Trophoblast cell (in vitro differentiated cells and primary cell): ENCODE data around the gene DRD2.

Experiments used
- DNase-seq, 2 donors: peaks; one replicate each; pipeline ENCODE4 v3.0.0-alpha.2; 2016
- H2AFZ ChIP-seq: 2 replicates; pipeline ENCODE4 v1.6.1; 2013; ENCODE audit warnings: low read length, moderate library complexity, mild to moderate bottlenecking; ENCODE audit not compliant: insufficient read depth, poor library complexity
- H2AK5ac ChIP-seq: 2 replicates; pipeline ENCODE4 v1.6.1; 2013; ENCODE audit warnings: mild to moderate bottlenecking, low read length
- H2BK120ac ChIP-seq: 2 replicates; pipeline ENCODE4 v1.6.1; 2013; ENCODE audit warnings: low read length, mild to moderate bottlenecking, moderate library complexity; ENCODE audit not compliant: insufficient read depth, poor library complexity
- H2BK12ac ChIP-seq: 2 replicates; pipeline ENCODE4 v1.6.1; 2013; ENCODE audit warnings: mild to moderate bottlenecking, low read length, moderate library complexity
- H2BK5ac ChIP-seq: 2 replicates; pipeline ENCODE4 v1.6.1; 2013; ENCODE audit warnings: low read length, low read depth, moderate library complexity, mild to moderate bottlenecking; ENCODE audit not compliant: poor library complexity
- H3K14ac ChIP-seq: 2 replicates; pipeline ENCODE4 v1.6.1; 2013; ENCODE audit warnings: mild to moderate bottlenecking, low read length
- H3K18ac ChIP-seq: 2 replicates; pipeline ENCODE4 v1.6.1; 2013; ENCODE audit warnings: mild to moderate bottlenecking, low read length
- H3K23ac ChIP-seq: 2 replicates; pipeline ENCODE4 v1.6.1; 2013; ENCODE audit warnings: low read length
- H3K27ac ChIP-seq: 2 replicates; pipeline ENCODE4 v1.5.1; 2013; ENCODE audit warnings: low read depth, mild to moderate bottlenecking, inconsistent platforms, low read length, moderate library complexity
- H3K27me3 ChIP-seq: 2 replicates; pipeline ENCODE4 v1.6.1; 2013; ENCODE audit warnings: inconsistent platforms, mild to moderate bottlenecking, low read length, moderate library complexity; ENCODE audit not compliant: insufficient read depth
- H3K36me3 ChIP-seq, 2 experiments: 1 replicate in 1 of 2; 2 replicates in 1 of 2; pipeline ENCODE4 v1.6.1; 2013; ENCODE audit warnings: low read length in 2 of 2, mild to moderate bottlenecking in 2 of 2, moderate library complexity in 1 of 2; ENCODE audit not compliant: insufficient read depth in 2 of 2, control insufficient read depth in 1 of 2
- H3K4ac ChIP-seq: 2 replicates; pipeline ENCODE4 v1.6.1; 2013; ENCODE audit warnings: low read depth, mild to moderate bottlenecking, low read length, moderate library complexity
- H3K4me1 ChIP-seq, 2 experiments: 1 replicate in 1 of 2; 2 replicates in 1 of 2; pipeline ENCODE4 v1.6.1; 2013; ENCODE audit warnings: low read length in 2 of 2, mild to moderate bottlenecking in 2 of 2, moderate library complexity in 1 of 2; ENCODE audit not compliant: insufficient read depth in 2 of 2, control insufficient read depth in 1 of 2
- H3K4me2 ChIP-seq: 2 replicates; pipeline ENCODE4 v1.6.1; 2013; ENCODE audit warnings: inconsistent platforms, mild to moderate bottlenecking, low read length, moderate library complexity
- H3K4me3 ChIP-seq: 2 replicates; pipeline ENCODE4 v1.5.1; 2013; ENCODE audit warnings: mild to moderate bottlenecking, low read depth, low read length, inconsistent platforms
- H3K79me1 ChIP-seq: one replicate; pipeline ENCODE4 v1.6.1; 2013; ENCODE audit warnings: low read length
- H3K79me2 ChIP-seq: 2 replicates; pipeline ENCODE4 v1.6.1; 2013; ENCODE audit warnings: low read length, mild to moderate bottlenecking; ENCODE audit not compliant: control insufficient read depth, insufficient read depth, poor library complexity
- H3K9ac ChIP-seq: 2 replicates; pipeline ENCODE4 v1.6.1; 2013; ENCODE audit warnings: mild to moderate bottlenecking, low read length
- H3K9me3 ChIP-seq: 2 replicates; pipeline ENCODE4 v1.6.1; 2013; ENCODE audit warnings: low read depth, mild to moderate bottlenecking, control low read depth, inconsistent platforms, low read length; ENCODE audit not compliant: insufficient read depth
- H4K12ac ChIP-seq: 2 replicates; pipeline ENCODE4 v1.6.1; 2013; ENCODE audit warnings: low read depth, mild to moderate bottlenecking, low read length, moderate library complexity
- H4K8ac ChIP-seq: 2 replicates; pipeline ENCODE4 v1.6.1; 2013; ENCODE audit warnings: low read depth, mild to moderate bottlenecking, low read length, moderate library complexity
- H4K91ac ChIP-seq: one replicate; pipeline ENCODE4 v1.6.1; 2013; ENCODE audit warnings: low read depth, mild to moderate bottlenecking, low read length, moderate library complexity
- WGBS: extraction: QIAGEN DNeasy Blood & Tissue Kit; methylation state at CpG from one replicate; pipeline ENCODE4 v1.1.7; 2013; ENCODE audit warnings: missing lambda C conversion rate; ENCODE audit not compliant: insufficient read length, insufficient coverage; ENCODE audit errors: extremely low coverage; 5-methylcytosine and 5-hydroxymethylcytosine counted together

Gene DRD2

DNA sequence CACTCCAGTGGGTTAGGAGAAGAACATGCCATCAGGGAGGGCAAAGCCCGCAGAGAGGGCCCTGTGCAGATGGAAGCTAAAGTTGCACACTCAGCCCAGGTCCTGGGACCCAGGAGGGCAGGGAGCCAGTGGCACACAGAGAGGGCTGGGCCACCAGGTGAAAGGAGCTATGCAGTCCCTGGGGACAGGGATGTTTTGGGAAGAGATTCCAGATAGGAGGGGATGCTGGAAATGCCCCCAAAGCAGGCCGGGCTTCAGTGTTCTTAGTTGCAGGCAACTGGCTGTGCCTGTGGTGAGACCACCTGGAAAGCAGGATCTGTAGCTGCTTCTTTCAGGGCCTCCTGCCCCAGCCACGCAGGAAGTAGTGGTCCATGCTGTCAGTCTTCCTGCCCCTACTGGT is 68.0 kb downstream of the DRD2 start:
- Histone ChIP-seq H3K23ac (no peak overlapping the region), H4K12ac (no peak overlapping the region), H3K79me2 (no peaks in the 10 kb centered on the region), H3K36me3 (no peaks in the 10 kb centered on the region), H3K4me2 (no peak overlapping the region), H2AK5ac (no peak overlapping the region), H3K79me1 (no peaks in the 10 kb centered on the region), H4K8ac (no peak overlapping the region), H2BK120ac (no peak overlapping the region), H2BK12ac (no peak overlapping the region), H3K18ac (no peak overlapping the region), H3K4me3 (no peak overlapping the region), H3K9me3 (peaks cover 2% of the 10 kb centered on the region), H2BK5ac (no peak overlapping the region), H2AFZ (no peak overlapping the region), H3K4me1 (peaks cover 0 to 2% of the 10 kb centered on the region in 2 experiments), H3K9ac (no peak overlapping the region), H3K4ac (no peak overlapping the region), H3K14ac (no peak overlapping the region), H3K27ac (no peak overlapping the region), H4K91ac (no peak overlapping the region), H3K27me3 (no peaks in the 10 kb centered on the region)
- no CpG with 5 or more reads among the region's 3 CpGs for WGBS
- no peak for DNase-seq

DNA sequence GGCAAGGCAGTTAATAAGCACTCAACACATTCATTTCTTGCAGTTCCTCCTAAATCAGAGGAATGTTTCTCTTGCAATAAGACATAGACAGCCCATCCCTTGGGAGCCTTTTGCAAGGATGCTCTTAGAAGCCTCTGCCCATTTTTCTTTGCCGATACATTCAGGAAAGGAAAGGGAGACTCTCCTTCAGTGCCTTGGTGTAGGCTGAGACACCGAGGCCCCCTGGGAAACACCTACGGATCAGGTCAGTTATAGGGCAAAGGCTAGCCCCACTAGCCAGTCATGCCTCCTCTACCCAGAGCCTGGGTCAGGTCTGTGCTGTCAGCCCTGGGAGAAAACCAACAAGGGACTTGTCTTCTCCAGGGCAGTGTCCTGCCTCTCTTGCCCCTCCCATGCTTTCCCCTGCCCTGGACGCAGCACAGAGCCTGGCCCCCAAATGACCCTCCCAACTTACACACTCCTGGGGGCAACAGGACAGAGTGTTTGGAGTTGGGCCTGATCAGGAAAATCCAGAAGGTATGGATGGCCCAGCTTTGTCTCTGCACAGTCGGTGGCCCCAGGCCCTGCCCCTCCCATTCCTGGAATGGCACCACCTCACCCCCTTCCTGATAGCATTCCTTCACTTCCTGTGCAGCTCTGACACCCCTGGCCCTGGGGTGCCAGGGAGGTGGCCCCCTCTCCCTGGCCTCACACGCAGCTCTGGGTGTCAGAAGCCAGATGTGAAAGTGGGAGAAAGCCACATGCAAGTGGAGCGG is 69.3 kb downstream of the DRD2 start:
- Histone ChIP-seq H3K23ac (no peak overlapping the region), H2AK5ac (no peak overlapping the region), H3K27me3 (no peaks in the 10 kb centered on the region), H2AFZ (no peak overlapping the region), H3K4me3 (no peak overlapping the region), H3K27ac (no peak overlapping the region), H2BK5ac (no peak overlapping the region), H2BK120ac (no peak overlapping the region), H4K91ac (no peak overlapping the region), H3K9me3 (peaks cover 2% of the 10 kb centered on the region), H3K36me3 (no peaks in the 10 kb centered on the region), H3K79me1 (no peaks in the 10 kb centered on the region), H3K18ac (no peak overlapping the region), H4K8ac (no peak overlapping the region), H2BK12ac (no peak overlapping the region), H3K14ac (no peak overlapping the region), H3K4ac (no peak overlapping the region), H3K79me2 (no peaks in the 10 kb centered on the region), H4K12ac (no peak overlapping the region), H3K4me2 (no peak overlapping the region), H3K4me1 (peaks cover 0 to 2% of the 10 kb centered on the region in 2 experiments), H3K9ac (no peak overlapping the region)
- no CpG with 5 or more reads among the region's 7 CpGs for WGBS
- no peak for DNase-seq

DNA sequence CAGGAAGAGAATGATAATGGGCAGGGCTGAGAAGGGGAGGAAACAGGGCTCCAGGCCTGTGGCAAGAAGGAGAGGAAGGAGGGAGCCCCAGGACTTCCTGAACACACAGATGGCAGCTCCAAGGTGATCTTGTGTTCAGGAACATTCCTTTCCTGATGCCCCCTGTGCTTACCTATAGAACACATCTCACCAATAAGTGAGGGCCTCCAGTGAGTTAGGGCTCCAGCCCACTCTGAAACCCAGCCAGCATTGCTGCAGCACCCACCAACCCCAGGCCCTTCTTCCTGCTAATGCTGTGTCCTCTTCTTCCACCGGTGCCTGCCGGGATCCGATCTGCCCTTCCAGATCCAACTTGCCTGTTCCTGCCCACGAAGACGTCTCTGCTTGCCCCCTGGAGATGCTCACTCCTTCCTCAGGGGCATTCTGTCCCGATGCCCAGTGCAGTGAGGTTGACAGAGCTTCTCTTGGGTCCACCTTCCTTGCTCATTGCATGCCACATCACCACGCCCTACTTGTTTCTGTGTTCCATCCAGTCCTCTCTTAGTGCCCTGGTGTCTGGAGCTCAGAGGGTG is 70.3 kb downstream of the DRD2 start:
- Histone ChIP-seq H3K79me1 (no peaks in the 10 kb centered on the region), H3K23ac (no peak overlapping the region), H3K27me3 (no peaks in the 10 kb centered on the region), H2AK5ac (no peak overlapping the region), H3K36me3 (no peaks in the 10 kb centered on the region), H3K9ac (no peak overlapping the region), H2BK12ac (no peak overlapping the region), H3K9me3 (peaks cover 2% of the 10 kb centered on the region), H4K8ac (no peak overlapping the region), H4K91ac (no peak overlapping the region), H3K4ac (no peak overlapping the region), H2AFZ (no peak overlapping the region), H2BK5ac (no peak overlapping the region), H3K4me3 (no peak overlapping the region), H3K4me1 (peaks cover 0 to 2% of the 10 kb centered on the region in 2 experiments), H4K12ac (no peak overlapping the region), H3K4me2 (no peak overlapping the region), H3K18ac (no peak overlapping the region), H3K79me2 (no peaks in the 10 kb centered on the region), H3K27ac (no peak overlapping the region), H3K14ac (no peak overlapping the region), H2BK120ac (no peak overlapping the region)
- DNase-seq, result no peak
- WGBS, result no CpG with 5 or more reads among the region's 7 CpGs

DNA sequence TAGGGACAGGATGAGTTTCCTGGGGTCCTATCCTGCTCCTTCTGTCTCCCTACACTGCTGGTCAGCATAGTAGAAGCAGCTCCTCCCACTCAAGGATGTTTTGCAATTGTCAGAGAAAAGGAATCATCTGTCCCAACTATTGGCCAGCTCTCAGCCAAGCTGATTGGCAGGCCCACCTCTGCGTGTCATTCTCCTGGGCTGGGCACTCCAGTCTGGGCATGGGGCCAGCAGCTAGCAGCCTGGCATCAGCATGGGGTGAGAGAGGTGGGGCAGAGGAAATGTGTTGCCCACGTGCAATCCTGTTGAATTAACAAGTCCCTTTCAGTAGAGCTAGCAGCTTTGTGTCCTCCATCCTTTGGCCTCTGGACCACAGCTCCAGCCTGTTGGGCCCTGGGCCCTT is 73.5 kb downstream of the DRD2 start:
- no peak overlapping the region for H3K14ac ChIP-seq
- no peak overlapping the region for H3K23ac ChIP-seq
- H3K27me3 ChIP-seq, result no peaks in the 10 kb centered on the region
- no peak overlapping the region for H2BK12ac ChIP-seq
- peaks cover 2% of the 10 kb centered on the region for H3K9me3 ChIP-seq
- H3K4me2 ChIP-seq, result no peak overlapping the region
- no peaks in the 10 kb centered on the region for H3K36me3 ChIP-seq
- no peak overlapping the region for H2BK120ac ChIP-seq
- H3K4ac ChIP-seq, result no peak overlapping the region
- no peak for DNase-seq
- no peak overlapping the region for H4K8ac ChIP-seq
- no peak overlapping the region for H2AK5ac ChIP-seq
- WGBS, result no CpG with 5 or more reads among the region's 2 CpGs
- no peak overlapping the region for H4K12ac ChIP-seq
- H2AFZ ChIP-seq, result no peak overlapping the region
- H3K4me3 ChIP-seq, result no peak overlapping the region
- H3K79me1 ChIP-seq, result no peaks in the 10 kb centered on the region
- no peak overlapping the region for H3K27ac ChIP-seq
- no peaks in the 10 kb centered on the region for H3K79me2 ChIP-seq
- H3K9ac ChIP-seq, result no peak overlapping the region
- peaks cover 0 to 2% of the 10 kb centered on the region in 2 experiments for H3K4me1 ChIP-seq
- H4K91ac ChIP-seq, result no peak overlapping the region
- H2BK5ac ChIP-seq, result no peak overlapping the region
- no peak overlapping the region for H3K18ac ChIP-seq
